Suprapubic skin (tissue), 3 donors: ENCODE data around the gene FXYD3.

ENCODE experiments used
- CTCF ChIP-seq, 2 donors: fragments of 200-600 bp in 1 of 2; fragments of 450-650 bp in 1 of 2; sonication (generic) in 1 of 2; IDR thresholded peaks; one replicate each; pipeline ENCODE4 v1.5.1; 2016 to 2019; ENCODE audit warnings: antibody characterized with exemption in 2 of 2, mild to moderate bottlenecking in 1 of 2, moderate library complexity in 1 of 2
- EP300 ChIP-seq: sonication (generic); formaldehyde crosslinking; IDR thresholded peaks from one replicate; pipeline ENCODE4 v1.6.1; 2017; ENCODE audit warnings: antibody characterized with exemption
- POLR2A ChIP-seq, 2 donors: fragments of 450-650 bp; IDR thresholded peaks; one replicate each; pipeline ENCODE4 v1.6.1; 2017; ENCODE audit warnings: antibody characterized with exemption in 2 of 2, mild to moderate bottlenecking in 2 of 2, moderate library complexity in 2 of 2

DNA sequence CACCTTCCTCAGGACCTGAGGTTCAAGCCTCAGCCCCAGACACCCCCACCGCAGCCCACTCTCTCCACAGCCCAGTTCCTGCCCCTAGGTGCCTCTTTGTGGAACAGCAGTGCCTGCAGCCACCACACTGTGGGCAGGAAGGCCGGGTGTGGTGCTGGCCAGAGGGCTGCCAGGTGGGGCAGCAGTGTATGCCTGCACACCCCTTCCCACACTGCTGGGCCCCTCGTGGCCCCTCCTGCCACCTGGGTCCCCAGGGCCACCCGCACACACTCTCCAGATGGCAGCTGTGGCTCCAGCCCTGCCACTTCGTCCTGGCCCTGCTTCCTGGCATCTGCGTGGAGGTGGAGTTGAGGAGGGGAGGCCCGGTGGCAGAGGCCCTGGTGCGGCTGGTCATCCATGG lies 39.0 kb upstream of the FXYD3 start:
- TF ChIP-seq CTCF (IDR thresholded peaks at IDR 0.05) (no peak), POLR2A (IDR thresholded peaks at IDR 0.05) (no peak), EP300 (no peak)
